ENCODE data around the gene CFDP1.

The CFDP1 gene

DNA sequence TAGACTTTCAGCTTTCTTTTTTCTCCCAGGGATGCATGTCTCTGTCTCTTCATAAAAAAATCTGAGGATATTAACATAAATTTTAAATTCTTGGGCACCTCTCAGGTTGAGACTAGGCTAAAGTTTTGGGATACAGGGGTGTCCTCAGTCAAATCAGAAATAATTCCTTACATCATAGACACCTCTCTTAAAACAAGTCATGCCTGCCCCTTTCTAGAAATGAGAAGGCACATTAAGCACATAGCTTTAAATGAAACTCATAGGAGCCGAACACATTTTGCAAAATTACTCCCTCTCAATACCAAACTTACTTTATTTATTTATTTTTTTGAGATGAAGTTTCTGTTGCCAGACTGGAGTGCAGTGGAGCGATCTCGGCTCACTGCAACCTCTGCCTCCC, 114.6 kb downstream of the CFDP1 start:
- H3K4me3 ChIP-seq (ENCODE audit: low read depth, low read length): no peak overlapping the region
- DNase-seq (ENCODE audit: low read depth, low spot score): no peak
- POLR2A ChIA-PET: interaction anchor here (1.1 kb wide), 1 partner anchor 73 kb away, joined by 3 read pairs; no protein-coding TSS in a partner anchor
- CTCF ChIA-PET: interaction anchor here (1.0 to 2.9 kb wide), 3 partner anchors 10 to 85 kb away, joined by 3 to 9 read pairs (median 5); no protein-coding TSS in a partner anchor
- TF ChIP-seq, protein P1, sequence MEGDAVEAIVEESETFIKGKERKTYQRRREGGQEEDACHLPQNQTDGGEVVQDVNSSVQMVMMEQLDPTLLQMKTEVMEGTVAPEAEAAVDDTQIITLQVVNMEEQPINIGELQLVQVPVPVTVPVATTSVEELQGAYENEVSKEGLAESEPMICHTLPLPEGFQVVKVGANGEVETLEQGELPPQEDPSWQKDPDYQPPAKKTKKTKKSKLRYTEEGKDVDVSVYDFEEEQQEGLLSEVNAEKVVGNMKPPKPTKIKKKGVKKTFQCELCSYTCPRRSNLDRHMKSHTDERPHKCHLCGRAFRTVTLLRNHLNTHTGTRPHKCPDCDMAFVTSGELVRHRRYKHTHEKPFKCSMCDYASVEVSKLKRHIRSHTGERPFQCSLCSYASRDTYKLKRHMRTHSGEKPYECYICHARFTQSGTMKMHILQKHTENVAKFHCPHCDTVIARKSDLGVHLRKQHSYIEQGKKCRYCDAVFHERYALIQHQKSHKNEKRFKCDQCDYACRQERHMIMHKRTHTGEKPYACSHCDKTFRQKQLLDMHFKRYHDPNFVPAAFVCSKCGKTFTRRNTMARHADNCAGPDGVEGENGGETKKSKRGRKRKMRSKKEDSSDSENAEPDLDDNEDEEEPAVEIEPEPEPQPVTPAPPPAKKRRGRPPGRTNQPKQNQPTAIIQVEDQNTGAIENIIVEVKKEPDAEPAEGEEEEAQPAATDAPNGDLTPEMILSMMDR (IDR thresholded peaks at IDR 0.05; ENCODE audit: insufficient read depth, low read length, missing control alignments): no peak

- DNase-seq (ENCODE audit: low read depth, low spot score): no peak
- POLR2A ChIA-PET: interaction anchor here (0.6 kb wide), 1 partner anchor 12 kb away, joined by 3 read pairs; no protein-coding TSS in a partner anchor
- CTCF ChIA-PET: no interaction called here
- H3K4me3 ChIP-seq (ENCODE audit: low read depth, low read length): no peak overlapping the region
- TF ChIP-seq, protein P1 (IDR thresholded peaks at IDR 0.05; ENCODE audit: insufficient read depth, low read length, missing control alignments): no peak
Measured at GRCh38 chr16:75317532-75317931, 115.8 kb downstream of the CFDP1 start.

DNA sequence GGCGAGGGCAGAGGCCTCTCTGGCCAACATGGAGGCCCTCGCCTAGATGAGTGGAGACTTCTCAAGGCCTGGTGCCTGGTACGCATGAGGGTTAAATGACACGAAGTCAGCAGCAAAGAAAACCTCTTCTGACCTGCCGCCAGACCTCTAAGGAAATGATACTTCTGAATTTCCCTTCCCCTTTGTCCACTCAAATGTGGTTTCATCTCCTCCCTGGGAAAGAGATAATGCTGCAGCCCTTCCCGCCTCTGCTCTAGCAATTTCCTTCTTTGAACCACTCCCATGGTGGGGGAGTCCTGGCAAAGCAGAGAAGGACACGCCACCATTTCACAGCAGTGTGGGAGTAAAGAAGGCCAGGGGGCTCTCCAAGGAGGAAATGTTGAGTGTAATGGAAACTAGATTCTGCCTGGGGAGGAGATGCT, 116.2 kb downstream of the CFDP1 start:
- TF ChIP-seq, protein P1 (IDR thresholded peaks at IDR 0.05; ENCODE audit: insufficient read depth, low read length, missing control alignments): no peak
- no peak for DNase-seq (ENCODE audit: low read depth, low spot score)
- ChIA-PET CTCF (no interaction called here), POLR2A (interaction anchor here (0.6 kb wide), 1 partner anchor 12 kb away, joined by 3 read pairs; no protein-coding TSS in a partner anchor)
- no peak overlapping the region for H3K4me3 ChIP-seq (ENCODE audit: low read depth, low read length)

DNA sequence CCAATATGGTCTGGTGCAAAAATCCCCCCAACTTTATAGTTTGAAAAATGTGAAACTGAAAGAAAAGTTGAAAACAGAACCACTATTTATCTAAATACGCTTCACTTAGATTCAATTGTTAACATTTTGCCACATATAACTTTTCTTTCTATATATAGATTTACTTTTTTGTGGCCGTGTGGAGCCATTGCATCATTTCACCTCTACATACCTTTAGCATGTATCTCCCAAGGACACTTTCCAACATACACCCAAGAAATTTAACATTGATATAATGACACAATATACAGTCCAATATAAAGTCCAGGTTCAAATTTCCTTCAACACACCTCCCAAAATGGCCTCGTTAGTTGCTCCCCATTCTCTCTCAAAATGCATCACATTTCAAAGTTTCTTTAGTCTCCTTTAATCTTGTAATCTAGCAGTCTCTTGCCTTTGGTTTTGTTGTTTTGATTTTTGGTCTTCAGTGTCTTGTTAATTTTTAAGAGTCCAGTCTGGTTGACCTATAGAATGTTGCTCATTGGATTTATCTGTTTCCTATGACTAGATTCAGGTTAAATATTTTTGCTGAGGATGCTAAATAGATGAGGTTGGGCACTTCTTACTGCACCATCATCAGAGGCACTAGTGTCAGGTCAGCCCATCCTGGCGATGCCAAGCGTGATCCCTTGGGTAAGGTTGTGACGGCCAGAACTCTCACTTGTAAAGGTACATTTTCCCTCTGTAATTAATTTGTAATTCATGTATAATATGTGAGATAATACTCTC, 117.6 kb downstream of the CFDP1 start:
- H3K4me3 ChIP-seq (ENCODE audit: low read depth, low read length): no peak overlapping the region
- ChIA-PET CTCF (no interaction called here), POLR2A (no interaction called here)

GRCh38 chr16:75312875-75313274, 120.4 kb downstream of the CFDP1 start:
- POLR2A ChIA-PET: no interaction called here
- TF ChIP-seq, protein P1 (IDR thresholded peaks at IDR 0.05; ENCODE audit: insufficient read depth, low read length, missing control alignments): no peak
- DNase-seq (ENCODE audit: low read depth, low spot score): no peak
- H3K4me3 ChIP-seq (ENCODE audit: low read depth, low read length): no peak overlapping the region
- CTCF ChIA-PET: interaction anchor here (1.0 to 1.2 kb wide), 3 partner anchors 11 to 79 kb away, joined by 3 to 5 read pairs (median 4); no protein-coding TSS in a partner anchor

More for the DNA sequence above, 117.6 kb downstream of the CFDP1 start:
- TF ChIP-seq, protein P1 (IDR thresholded peaks at IDR 0.05; ENCODE audit: insufficient read depth, low read length, missing control alignments): no peak
- no peak for DNase-seq (ENCODE audit: low read depth, low spot score)

DNA sequence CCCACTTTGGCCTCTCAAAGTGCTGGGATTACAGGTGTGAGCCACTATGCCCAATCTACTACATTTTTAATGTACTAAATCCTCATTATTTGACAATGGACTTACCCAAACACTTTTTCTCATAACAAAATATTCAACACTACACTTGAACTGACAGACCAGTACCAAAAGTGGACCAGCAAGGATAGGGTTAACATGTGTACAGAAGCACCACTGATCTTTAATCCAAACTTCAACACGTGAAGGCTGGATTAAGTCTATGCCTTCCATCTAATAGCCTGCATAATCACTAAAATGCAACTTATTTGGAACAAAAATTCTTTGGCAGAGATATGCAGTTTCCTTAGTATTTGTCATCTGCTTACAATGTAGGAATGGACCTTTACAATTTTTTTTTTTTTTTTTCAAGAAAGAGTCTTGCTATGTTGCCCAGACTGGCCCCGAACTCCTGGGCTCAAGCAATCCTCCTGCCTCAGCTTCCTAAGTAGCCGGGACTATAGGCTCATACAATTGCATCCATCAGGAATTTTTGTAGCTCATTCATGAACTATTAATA, 121.8 kb downstream of the CFDP1 start:
- DNase-seq (ENCODE audit: low read depth, low spot score): no peak
- ChIA-PET POLR2A (interaction anchor here (0.7 kb wide), 1 partner anchor 8 kb away, joined by 3 read pairs; no protein-coding TSS in a partner anchor), CTCF (interaction anchor here (1.1 to 1.5 kb wide), 2 partner anchors 78 kb away, joined by 3 to 5 read pairs; no protein-coding TSS in a partner anchor)
- TF ChIP-seq, protein P1 (IDR thresholded peaks at IDR 0.05; ENCODE audit: insufficient read depth, low read length, missing control alignments): no peak
- no peak overlapping the region for H3K4me3 ChIP-seq (ENCODE audit: low read depth, low read length)

All from AG04449 (cell line).